ENCODE results near the gene ATXN7L3. TPM values are rescaled to one million over a fixed set of nuclear protein-coding genes. Genes with fewer than 3 reads are reported as not detected.

Gene ATXN7L3
- polyA plus RNA-seq, 2 of the 4 experiments (the other 2 are of a cell fraction): 60.5 to 72.7 TPM

DNA sequence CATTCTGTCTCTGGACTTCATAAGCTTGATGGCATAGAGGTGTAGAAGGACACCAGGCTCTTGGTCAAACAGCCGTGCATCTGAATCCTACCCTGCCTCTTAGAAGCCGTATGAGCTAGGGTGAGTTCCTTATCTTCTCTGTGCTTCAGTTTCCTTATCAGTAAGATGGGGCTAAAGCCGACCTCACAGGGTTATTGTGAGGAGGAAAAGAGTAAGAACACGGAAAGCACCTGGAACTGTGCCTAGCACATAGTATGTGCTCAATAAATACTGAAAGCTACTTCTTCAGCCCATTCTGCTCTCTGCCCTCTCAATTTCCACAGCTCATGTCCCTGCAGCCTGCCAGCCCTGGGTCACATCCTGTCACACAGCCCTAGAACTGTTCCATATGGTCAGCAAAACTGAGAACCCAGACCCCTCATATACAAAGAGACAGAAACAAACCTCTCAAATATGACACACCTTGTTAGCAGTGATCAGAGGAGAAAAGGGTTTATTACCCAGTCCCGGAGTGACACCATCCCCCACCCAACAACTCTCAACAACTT, 36.8 kb upstream of the ATXN7L3 start:
- Histone ChIP-seq H3K4me2 (no peak overlapping the region), H3K27ac (no peak overlapping the region), H3K9me3 (no peaks in the 10 kb centered on the region), H3K4me1 (peaks cover 12% of the 10 kb centered on the region; the same call in 2 of the 3 replicates), H3K4me3 (no peak overlapping the region)
- ChIA-PET POLR2A (no interaction called here), CTCF (interaction anchor here (1.0 to 1.3 kb wide), 2 partner anchors 14 to 95 kb away, joined by 3 to 4 read pairs; no protein-coding TSS in a partner anchor)
- WGBS (ENCODE audit: missing lambda C conversion rate): 62% methylated on average over 5 of the region's 5 CpGs
- no peak for DNase-seq (ENCODE audit: low read depth in 1 of 2, low spot score in 1 of 2)
- peak in 1 of 2 experiments; percentile 12; a peak in 1 of 6 replicates for ATAC-seq
- FAIRE-seq: no peak
- no peak for TF ChIP-seq NR3C1 (IDR thresholded peaks at IDR 0.05)

- DNase-seq (ENCODE audit: low read depth in 1 of 2, low spot score in 1 of 2): peak in 1 of 2 experiments; percentile 59
- Histone ChIP-seq H3K4me2 (no peak overlapping the region), H3K9me3 (no peaks in the 10 kb centered on the region), H3K4me1 (peaks cover 12% of the 10 kb centered on the region; the same call in 2 of the 3 replicates), H3K27ac (0 out of 6 replicates have a peak overlapping the region, but pooled peaks of 1 of the 2 experiments have one; percentile 6), H3K4me3 (no peak overlapping the region)
- ATAC-seq: peak; percentile 86
- ChIA-PET CTCF (interaction anchor here (0.6 to 1.1 kb wide), 2 partner anchors 11 to 60 kb away, joined by 3 read pairs; no protein-coding TSS in a partner anchor), POLR2A (no interaction called here)
- TF ChIP-seq FOSL2 (IDR thresholded peaks at IDR 0.05) (no peak), FOSL2 (CRISPR knock-in tag; IDR thresholded peaks at IDR 0.05) (peak; percentile 56), HES2 (IDR thresholded peaks at IDR 0.05) (no peak)
- no peak for FAIRE-seq
- WGBS (ENCODE audit: missing lambda C conversion rate): 31% methylated on average over 5 of the region's 5 CpGs
These were observed 35.9 kb upstream of the ATXN7L3 start for GRCh38 chr17:44235583-44235936.

GRCh38 chr17:44233582-44233981, 33.9 kb upstream of the ATXN7L3 start:
- no peak for TF ChIP-seq FOSL2 (IDR thresholded peaks at IDR 0.05)
- 0 out of 2 replicates have a peak, but pooled peaks have one; percentile 7 for TF ChIP-seq FOSL2 (CRISPR knock-in tag; IDR thresholded peaks at IDR 0.05)
- TF ChIP-seq, protein P1, sequence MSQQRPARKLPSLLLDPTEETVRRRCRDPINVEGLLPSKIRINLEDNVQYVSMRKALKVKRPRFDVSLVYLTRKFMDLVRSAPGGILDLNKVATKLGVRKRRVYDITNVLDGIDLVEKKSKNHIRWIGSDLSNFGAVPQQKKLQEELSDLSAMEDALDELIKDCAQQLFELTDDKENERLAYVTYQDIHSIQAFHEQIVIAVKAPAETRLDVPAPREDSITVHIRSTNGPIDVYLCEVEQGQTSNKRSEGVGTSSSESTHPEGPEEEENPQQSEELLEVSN (IDR thresholded peaks at IDR 0.05; ENCODE audit: borderline replicate concordance, low read depth): no peak
- no peak for TF ChIP-seq ZC3H11A (IDR thresholded peaks at IDR 0.05)
- H3K4me1 ChIP-seq: peaks cover 12% of the 10 kb centered on the region; the same call in 2 of the 3 replicates
- ChIA-PET POLR2A (no interaction called here), CTCF (interaction anchor here (0.9 to 1.5 kb wide), 2 partner anchors 8 to 12 kb away, joined by 4 to 5 read pairs; no protein-coding TSS in a partner anchor)
- H3K27ac ChIP-seq: no peak overlapping the region
- no peak overlapping the region for H3K4me2 ChIP-seq
- FAIRE-seq (no peak), ATAC-seq (no peak), DNase-seq (ENCODE audit: low read depth in 1 of 2, low spot score in 1 of 2) (no peak)
- no peaks in the 10 kb centered on the region for H3K9me3 ChIP-seq
- no peak overlapping the region for H3K4me3 ChIP-seq
- WGBS (ENCODE audit: missing lambda C conversion rate): 58% methylated on average over 5 of the region's 5 CpGs

GRCh38 chr17:44232061-44232460, 32.4 kb upstream of the ATXN7L3 start:
- H3K27ac ChIP-seq: no peak overlapping the region
- no peak overlapping the region for H3K4me3 ChIP-seq
- no peaks in the 10 kb centered on the region for H3K9me3 ChIP-seq
- no peak for ATAC-seq
- ChIA-PET CTCF (interaction anchor here (1.6 kb wide), 1 partner anchor 99 kb away, joined by 6 read pairs; no protein-coding TSS in a partner anchor), POLR2A (interaction anchor here (0.6 kb wide), 1 partner anchor 19 kb away, joined by 3 read pairs; no protein-coding TSS in a partner anchor)
- no peak for FAIRE-seq
- WGBS (ENCODE audit: missing lambda C conversion rate): 79% methylated on average over 7 of the region's 7 CpGs
- peaks cover 12% of the 10 kb centered on the region; the same call in 2 of the 3 replicates for H3K4me1 ChIP-seq
- no peak for DNase-seq (ENCODE audit: low read depth in 1 of 2, low spot score in 1 of 2)
- TF ChIP-seq HDAC2 (IDR thresholded peaks at IDR 0.05): no peak
- TF ChIP-seq JUNB (IDR thresholded peaks at IDR 0.05): no peak
- TF ChIP-seq EHMT2 (IDR thresholded peaks at IDR 0.05; ENCODE audit: low read depth): no peak
- TF ChIP-seq RARB (CRISPR knock-in tag; IDR thresholded peaks at IDR 0.05): no peak
- no peak for TF ChIP-seq ZFP36 (IDR thresholded peaks at IDR 0.05; ENCODE audit: borderline replicate concordance, partially characterized antibody)
- TF ChIP-seq CHD2 (IDR thresholded peaks at IDR 0.05; ENCODE audit: low read length, partially characterized antibody): no peak
- no peak for TF ChIP-seq ESRRA (IDR thresholded peaks at IDR 0.05; ENCODE audit: borderline replicate concordance, low read length)
- no peak for TF ChIP-seq SMC3 (IDR thresholded peaks at IDR 0.05)
- no peak for TF ChIP-seq KDM1A (IDR thresholded peaks at IDR 0.05; ENCODE audit: low read depth)
- H3K4me2 ChIP-seq: no peak overlapping the region

DNA sequence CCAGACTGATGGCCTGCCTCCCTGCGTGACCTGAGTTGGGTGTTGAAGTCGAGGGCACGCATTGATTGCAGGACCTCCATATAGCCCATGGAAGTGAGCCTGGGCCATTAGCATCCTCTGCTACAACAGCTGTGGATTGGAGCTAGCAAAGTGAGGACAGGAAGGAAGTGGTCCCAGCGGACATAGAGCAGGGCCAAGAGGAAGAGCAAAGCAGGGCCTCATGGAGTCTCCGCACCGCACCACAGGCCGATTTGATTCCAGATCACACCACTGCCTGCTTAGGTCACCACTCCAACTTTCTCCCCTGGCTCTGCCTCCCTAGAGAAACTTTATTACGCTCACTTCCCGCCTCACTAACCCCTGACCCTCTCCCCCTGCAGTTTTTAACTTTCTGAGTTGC, 30.5 kb upstream of the ATXN7L3 start:
- POLR2A ChIA-PET: interaction anchor here (1.1 to 1.6 kb wide), 2 partner anchors 8 to 10 kb away, joined by 4 read pairs; partner anchors contain the start of gene UBTF
- 88% methylated on average over 9 of the region's 9 CpGs for WGBS (ENCODE audit: missing lambda C conversion rate)
- no peak for FAIRE-seq

More for the DNA sequence above, 30.5 kb upstream of the ATXN7L3 start:
- H3K9me3 ChIP-seq: no peaks in the 10 kb centered on the region
- H3K4me1 ChIP-seq: peaks cover 4% of the 10 kb centered on the region; the same call in 2 of the 3 replicates
- DNase-seq (ENCODE audit: low read depth in 1 of 2, low spot score in 1 of 2) (no peak), ATAC-seq (peak; percentile 33 to 43; a peak in 4 of 6 replicates)
- TF ChIP-seq, protein P2, sequence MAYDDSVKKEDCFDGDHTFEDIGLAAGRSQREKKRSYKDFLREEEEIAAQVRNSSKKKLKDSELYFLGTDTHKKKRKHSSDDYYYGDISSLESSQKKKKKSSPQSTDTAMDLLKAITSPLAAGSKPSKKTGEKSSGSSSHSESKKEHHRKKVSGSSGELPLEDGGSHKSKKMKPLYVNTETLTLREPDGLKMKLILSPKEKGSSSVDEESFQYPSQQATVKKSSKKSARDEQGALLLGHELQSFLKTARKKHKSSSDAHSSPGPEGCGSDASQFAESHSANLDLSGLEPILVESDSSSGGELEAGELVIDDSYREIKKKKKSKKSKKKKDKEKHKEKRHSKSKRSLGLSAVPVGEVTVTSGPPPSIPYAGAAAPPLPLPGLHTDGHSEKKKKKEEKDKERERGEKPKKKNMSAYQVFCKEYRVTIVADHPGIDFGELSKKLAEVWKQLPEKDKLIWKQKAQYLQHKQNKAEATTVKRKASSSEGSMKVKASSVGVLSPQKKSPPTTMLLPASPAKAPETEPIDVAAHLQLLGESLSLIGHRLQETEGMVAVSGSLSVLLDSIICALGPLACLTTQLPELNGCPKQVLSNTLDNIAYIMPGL (CRISPR knock-in tag; IDR thresholded peaks at IDR 0.05; ENCODE audit: borderline replicate concordance): no peak
- TF ChIP-seq SREBF2 (IDR thresholded peaks at IDR 0.05) (no peak), RCOR1 (IDR thresholded peaks at IDR 0.05; ENCODE audit: low read depth, low read length) (no peak), FOSL2 (IDR thresholded peaks at IDR 0.05) (no peak), FOSL2 (CRISPR knock-in tag; IDR thresholded peaks at IDR 0.05) (no peak), HOXB5 (CRISPR knock-in tag; IDR thresholded peaks at IDR 0.05) (no peak), HOXB13 (CRISPR knock-in tag; IDR thresholded peaks at IDR 0.05; ENCODE audit: low read depth) (no peak)
- H3K4me3 ChIP-seq: no peak overlapping the region
- H3K4me2 ChIP-seq: no peak overlapping the region
- no peak overlapping the region for H3K27ac ChIP-seq
- CTCF ChIA-PET: interaction anchor here (0.6 to 2.4 kb wide), 6 partner anchors 8 to 192 kb away, joined by 4 to 14 read pairs (median 8); partner anchors contain the start of gene UBTF
